GM23248 (cell line): ENCODE results near the gene GOLGA8A.

ENCODE experiments used
- EZH2 ChIP-seq: fragments of 200-600 bp; sonication (generic); IDR thresholded peaks from 2 replicates; pipeline ENCODE4 v1.6.1; 2018; ENCODE audit warnings: antibody characterized with exemption, mild to moderate bottlenecking; ENCODE audit not compliant: insufficient read depth, poor library complexity, severe bottlenecking
- EZH2phosphoT487 ChIP-seq: fragments of 200-600 bp; sonication (generic); IDR thresholded peaks from 2 replicates; pipeline ENCODE4 v1.6.1; 2018; ENCODE audit warnings: antibody characterized with exemption, moderate library complexity, mild to moderate bottlenecking, low read depth; ENCODE audit not compliant: insufficient read depth

GRCh38 chr15:34472947-34473346 is 35.3 kb upstream of the GOLGA8A start:
- TF ChIP-seq EZH2phosphoT487 (no peak), EZH2 (no peak)
